T-helper 2 cell treated with Interferon-gamma antibody and Interleukin-4, amounts not matched to agents 100 ng/mL and 5 ng/mL, for 36 hours (primary cell): Measurements from ENCODE around the gene PCDH1. TPM values are rescaled to one million over a fixed set of nuclear protein-coding genes. Genes with fewer than 3 reads are reported as not detected.
"Not testable (repeated sequence)": the region's sequence is repeated elsewhere in the genome, so short reads cannot be mapped to it uniquely, and the experiment has no call there.

ENCODE experiments used
- intact Hi-C: fragments of 100-400 bp; cut with micrococcal nuclease; formaldehyde crosslinking; loops from one replicate; pipeline ENCODE4 v1.15.1; 2023
- total RNA-seq: library from RNA; stranded (reverse); gene quantifications from 2 replicates; pipeline ENCODE4 v1.2.3, GENCODE V29; 2022

The PCDH1 gene
- total RNA-seq, 1 donor from 2014 or later, result not detected

- intact Hi-C loops, result no loop called here
These were observed 24.0 kb upstream of the PCDH1 start for GRCh38 chr5:141902015-141902814.

DNA sequence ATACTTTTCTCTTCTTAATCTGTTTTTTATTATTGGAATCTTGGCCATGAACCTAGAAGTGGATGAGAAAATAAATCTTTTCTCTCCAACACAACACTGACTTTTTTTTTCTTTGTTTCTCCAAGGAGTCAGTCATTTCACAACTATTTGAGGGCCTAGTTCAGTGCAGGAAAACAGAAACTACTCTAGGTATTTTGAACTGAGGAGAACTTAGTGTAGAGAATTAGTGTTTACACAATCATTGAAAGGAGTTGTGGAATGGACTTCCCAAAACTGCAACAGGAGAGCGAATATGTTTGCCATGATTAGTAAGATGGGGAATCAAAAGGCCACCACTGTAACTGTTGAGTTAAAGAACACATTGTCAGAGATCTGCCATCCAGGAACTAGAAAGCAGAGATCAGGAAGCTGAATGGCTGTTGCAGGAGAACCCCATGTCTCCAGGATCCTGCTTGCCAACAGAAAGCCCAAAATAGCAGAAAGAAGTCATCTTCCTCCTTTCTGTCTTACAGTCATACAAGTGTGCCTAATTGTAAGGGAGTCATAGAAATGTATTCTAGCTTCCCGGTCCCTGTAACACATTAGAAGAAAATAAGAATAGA lies 20.3 kb upstream of the PCDH1 start:
- intact Hi-C loops, result no loop called here

DNA sequence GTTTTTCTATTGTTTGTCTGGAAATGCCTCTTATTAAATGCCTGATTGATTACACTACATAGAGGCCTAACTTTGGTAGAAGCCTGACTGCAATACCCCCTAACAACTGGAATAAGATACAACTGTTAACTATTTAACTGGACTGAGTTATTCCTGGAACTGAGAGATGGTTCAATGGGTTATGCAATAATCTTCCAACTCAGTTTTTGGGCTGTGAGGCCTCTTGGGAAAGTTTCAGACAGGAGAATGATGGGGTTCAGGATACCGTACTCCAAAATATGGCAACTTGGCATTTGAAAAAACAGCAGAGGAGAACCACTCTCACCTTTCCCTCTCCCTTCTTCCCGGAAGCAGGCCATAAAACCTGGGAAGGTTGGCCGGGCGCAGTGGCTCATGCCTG lies 19.2 kb upstream of the PCDH1 start:
- intact Hi-C loops, result no loop called here

DNA sequence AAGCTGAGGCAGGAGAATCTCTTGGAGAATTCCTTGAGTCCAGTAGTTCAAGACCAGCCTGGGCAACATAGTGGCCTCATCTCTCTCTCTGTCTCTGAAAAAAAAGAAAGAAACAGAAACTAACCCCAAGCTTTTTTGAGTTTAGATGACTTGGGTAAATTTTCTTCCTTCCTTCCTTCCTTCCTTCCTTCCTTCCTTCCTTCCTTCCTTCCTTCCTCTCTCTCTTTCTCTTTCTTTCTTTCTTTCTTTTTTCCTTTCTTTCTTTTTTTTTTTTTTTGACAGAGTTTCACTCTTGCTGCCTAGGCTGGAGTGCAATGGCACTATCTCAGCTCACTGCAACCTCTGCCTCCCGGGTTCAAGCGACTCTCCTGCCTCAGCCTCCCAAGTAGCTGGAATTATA lies 12.2 kb upstream of the PCDH1 start:
- intact Hi-C loops, result not testable (repeated sequence)

DNA sequence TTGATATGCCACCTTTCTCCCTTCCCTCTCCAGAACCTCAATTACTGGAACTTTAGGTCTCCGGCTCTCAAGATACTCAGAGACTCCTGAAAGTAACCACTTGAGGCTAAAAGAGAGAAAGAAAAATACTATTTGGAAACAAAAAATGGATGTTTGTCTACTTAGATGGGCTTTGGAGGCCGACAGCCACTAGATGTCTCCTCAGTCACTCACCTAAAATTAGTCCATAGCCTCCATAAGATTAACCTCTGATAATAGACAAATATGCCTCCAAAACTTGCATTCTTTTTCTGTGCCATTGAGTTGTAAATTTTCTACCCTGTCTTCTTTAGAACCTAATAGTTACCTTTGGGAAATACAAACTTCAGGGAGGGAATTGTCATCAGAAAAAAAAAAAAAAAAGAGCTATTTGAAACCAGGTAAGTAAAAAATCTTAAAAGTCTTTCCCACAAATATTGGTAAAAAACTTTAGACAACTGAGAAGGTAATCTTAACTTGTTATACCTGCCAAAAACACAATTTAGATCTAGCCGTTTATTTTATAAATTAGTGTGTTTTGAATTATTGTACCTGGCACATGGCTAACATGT lies 11.2 kb upstream of the PCDH1 start:
- intact Hi-C loops, result loop anchor here (1.0 kb wide), 1 partner anchor 71 kb away; no protein-coding TSS in a partner anchor

DNA sequence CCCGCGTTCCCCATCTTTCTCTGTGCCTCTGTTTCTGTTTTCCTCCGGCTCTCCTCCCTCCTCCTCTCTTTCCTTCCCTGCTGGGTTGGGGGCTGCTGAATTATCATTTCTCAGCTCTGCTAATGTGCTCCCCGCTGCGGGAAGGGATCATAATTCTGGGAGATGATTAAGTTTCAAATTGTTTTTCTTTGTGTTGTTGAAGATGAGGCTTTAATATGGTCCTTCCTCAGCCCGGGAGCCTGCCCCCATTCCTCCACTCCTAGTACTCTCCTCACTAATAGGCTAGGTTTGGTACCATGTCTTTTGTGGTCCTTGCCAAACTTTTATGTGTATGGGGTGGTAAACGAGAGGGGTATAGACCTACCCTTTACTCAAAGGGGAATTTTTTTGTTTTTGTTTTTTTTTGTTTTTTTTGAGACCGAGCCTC lies 5.7 kb upstream of the PCDH1 start:
- intact Hi-C loops, result no loop called here

DNA sequence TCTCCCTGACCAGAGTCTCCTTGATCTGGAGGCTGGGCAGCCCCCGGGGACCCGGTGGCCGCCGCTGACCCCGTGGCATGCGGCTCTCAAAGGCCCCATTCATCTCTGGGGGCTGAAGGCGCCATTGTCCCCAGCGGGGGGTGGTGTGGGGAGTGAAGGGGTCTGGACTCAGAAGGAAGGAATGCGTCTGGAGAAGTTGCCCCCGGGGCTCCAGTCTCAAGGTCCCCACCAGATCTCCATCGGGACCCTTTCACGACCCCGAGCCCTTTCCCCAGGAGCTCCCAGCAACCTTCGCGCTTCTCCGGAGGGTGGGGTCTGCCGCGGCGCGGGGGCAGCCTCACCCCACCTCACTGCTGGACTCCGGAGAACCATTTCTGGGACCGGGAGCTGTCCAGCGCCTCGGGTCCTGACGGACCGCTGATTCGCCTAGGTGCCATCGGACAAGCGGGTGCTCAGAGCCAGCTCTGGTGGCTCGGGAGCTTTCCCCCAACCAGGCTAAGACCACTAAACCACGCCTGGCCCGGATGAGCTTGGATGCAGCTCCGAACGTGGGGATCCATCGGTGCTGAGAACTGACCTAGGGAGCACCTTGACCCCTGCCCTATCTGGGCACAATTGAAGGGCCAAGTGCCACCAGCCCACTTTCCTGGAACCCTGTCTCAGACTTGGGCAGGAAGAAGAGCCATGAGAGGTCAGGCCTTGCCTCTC lies 5.1 kb upstream of the PCDH1 start:
- intact Hi-C loops, result no loop called here

DNA sequence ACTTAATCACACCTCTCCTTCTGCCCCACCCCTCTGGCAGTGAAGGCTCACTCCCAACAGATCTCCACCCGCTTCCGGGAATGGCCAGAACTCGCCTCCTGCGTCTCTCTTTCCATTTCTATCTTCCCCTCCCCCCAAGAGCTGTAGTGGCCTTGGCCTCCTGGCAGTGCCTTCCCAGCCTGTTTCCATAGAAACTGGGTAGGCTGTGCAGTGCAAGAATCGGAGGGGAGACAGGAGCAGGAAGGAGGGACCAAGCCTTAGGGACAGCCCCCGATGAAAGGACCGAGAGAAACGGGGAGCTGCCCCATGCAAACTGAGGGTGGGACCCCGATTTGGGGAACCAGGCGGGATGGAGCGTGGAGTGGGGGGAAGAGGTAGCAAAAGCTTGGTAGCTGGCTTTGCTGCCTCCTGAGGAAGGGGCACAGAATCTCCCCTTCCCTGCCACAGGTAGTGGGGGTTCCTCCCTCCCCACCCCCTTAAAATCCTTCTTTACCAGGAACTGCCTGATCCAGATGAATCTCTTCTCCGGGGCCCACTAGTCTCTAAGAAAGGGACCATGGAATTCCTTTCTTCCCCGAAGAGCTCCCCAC lies 4.5 kb upstream of the PCDH1 start:
- intact Hi-C loops, result no loop called here

- intact Hi-C loops, result no loop called here
These were observed 3.7 kb upstream of the PCDH1 start for GRCh38 chr5:141881886-141882285.

DNA sequence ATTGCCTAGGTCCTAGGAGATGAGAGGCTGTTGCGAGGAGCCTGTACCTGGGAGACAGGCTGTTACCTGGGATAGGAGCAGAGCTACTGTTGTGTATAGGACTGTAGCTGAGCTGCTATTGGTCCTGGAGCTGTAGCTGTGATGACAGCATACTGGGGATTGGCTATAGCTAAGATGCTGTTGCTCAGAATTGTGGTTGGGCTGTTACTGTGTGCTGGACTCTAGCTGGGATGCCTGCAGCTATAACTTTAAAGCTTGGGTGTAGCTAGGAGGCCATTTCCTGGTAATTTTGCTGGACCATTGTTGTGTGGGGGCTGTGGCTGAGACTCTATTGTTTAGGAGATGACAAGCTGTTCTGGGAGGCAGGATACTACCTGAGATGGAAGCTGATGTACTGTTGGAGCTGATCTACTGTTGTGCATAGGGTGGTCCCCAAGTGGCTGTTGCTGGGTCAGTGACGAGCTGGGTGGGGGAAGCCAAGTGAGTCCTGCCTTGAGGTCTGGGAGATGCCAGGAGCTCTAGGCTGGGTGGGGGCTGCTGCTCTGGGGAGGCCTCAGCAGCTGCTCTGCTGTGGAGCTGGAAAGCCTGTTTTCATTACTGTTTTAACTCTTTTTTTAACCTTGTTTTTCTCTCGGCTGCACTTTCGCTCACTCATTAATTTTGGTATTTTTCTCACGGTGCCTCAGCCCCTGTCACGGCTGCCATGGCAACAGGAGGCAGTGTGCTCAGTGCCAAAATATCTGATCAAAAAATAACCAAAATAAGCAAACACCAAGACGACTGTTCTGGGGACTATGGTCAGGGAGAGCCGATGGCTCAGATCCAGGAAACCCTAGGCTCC lies 3.0 kb upstream of the PCDH1 start:
- intact Hi-C loops, result no loop called here

DNA sequence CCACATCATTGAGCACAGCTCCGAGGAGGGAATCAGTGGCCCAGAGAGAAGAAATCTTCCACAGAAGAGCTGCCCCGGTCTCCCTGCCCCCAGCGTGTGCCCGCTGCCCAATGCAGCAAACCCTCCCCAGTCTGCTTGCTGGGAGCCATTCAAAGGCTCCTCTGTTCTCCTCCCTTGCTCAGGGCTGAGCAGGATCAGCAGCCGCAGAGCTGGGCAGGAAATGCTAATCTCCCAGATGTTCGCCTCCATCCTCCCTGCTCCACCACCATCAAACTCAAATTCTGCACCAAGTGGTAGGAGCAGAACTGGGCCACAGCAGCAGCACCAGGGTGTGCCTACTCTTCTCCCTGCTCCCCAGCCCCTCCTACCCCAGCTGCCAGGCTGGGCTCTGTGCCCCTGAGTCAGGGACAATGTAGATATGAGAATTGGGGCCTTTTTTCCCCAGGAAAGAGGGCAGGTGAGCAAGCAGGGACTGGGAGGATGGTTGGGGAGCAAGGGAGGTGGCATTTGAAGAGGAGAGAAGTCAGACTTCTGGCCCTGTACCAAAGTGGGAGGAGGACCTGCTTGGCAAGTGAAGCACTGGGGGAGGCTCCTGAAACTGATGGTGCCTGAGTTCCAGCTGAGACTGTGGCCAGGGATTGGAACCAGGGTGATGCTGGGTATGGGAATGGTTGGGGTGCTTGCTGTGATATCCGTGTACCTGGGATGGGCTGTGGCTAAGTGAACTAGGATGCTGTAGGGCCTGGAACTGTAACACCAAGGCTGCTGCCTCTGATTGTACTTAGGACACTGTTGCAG lies 1.9 kb upstream of the PCDH1 start:
- intact Hi-C loops, result loop anchor here (1.0 to 5.0 kb wide), 7 partner anchors 31 to 288 kb away; no protein-coding TSS in a partner anchor

DNA sequence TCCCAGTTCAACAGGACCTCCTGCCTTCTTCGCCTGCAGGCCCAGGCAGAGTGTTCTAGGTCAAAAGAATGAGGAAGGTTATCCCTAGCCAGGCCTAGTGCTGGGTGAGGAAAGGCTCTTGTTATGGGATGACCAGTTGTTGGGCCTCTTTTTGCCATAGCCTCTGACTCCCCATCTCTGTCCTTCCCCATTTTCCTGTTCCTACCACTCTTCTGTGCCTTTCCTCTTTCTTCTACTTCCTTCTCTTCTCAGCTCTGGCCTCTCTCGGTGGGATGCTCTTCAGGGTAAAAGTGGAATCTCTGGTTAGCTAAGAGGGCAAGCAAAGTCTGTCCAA lies 1.2 kb upstream of the PCDH1 start:
- intact Hi-C loops, result loop anchor here (1.0 to 5.0 kb wide), 7 partner anchors 30 to 287 kb away; no protein-coding TSS in a partner anchor

DNA sequence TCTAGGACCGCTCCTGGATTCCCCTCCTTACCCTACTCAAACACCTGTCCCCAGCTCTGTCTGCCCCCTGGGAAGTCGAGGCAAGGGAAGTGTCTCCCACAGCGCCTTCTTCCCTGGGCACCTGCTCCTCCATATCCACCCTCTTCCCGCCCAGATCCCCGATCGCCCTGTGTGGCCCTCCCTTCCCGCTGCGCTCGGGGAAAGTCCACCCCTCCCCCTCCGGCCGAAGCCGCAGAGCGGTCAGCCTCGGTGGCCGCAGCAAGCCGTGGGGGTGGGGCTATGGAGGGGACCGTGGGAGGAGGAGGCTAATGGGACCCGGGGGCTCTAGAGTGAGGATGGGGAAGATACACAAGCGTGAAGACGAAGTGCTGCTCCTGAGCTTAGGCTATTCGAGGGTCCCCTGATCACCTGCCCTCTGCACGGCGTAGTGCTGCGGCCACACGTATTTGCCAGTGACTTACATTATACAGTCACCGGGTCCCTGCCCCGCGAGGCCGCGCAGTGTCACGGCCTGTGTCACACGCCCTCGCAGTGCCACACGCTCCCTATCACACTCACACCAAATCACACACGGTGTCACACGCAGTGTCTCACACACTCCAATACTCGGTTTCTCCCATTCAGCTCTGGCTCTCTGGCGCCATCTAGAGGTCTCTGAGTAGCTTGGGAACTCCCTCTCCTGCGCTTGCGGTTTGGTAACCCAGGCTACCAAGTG lies 658 bp upstream of the PCDH1 start:
- intact Hi-C loops, result loop anchor here (1.0 to 5.0 kb wide), 7 partner anchors 30 to 287 kb away; no protein-coding TSS in a partner anchor

GRCh38 chr5:141877356-141878185 lies 639 bp downstream of the PCDH1 start:
- intact Hi-C loops, result loop anchor here (5.0 kb wide), 2 partner anchors 65 to 285 kb away; no protein-coding TSS in a partner anchor

DNA sequence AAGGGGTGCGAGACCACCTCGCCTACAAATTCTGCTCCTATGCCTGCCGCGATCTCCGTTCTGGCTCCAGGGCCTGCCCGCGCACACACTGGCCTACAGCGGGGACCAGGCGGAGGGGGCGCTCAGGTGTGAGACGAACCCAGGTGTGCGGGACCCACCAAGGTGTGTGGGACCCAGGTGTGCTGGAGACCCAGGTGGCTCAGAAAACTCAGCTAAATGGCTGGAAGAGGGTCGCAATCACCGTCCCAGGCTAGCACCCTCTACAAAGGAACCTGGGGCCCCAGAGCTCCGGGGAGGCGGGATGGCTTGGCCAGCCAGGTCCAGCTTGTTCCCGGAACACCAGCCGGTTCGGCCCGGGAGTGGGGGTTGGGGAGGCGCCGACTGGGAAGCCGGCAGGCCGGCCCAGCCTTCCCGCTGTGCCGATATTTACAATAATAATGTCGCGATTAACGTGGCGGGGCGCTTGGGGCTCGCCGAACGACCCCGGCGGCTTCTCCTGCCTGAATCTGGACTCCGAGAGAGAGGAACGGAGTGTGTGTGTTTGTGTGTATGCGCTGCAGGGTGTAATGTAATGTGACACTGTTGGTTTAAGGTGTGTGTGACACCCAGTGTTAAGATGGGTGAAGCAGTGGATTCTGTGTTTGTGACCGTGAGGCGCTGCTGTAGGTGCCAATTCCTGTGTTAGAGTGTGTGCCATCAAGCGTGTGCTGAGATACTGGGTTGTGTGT lies 1.4 kb downstream of the PCDH1 start:
- intact Hi-C loops, result loop anchor here (5.0 kb wide), 2 partner anchors 64 to 284 kb away; no protein-coding TSS in a partner anchor

GRCh38 chr5:141875795-141876627 lies 2.2 kb downstream of the PCDH1 start:
- intact Hi-C loops, result loop anchor here (5.0 kb wide), 2 partner anchors 64 to 284 kb away; no protein-coding TSS in a partner anchor
